ENCODE results near the gene ANXA2.
A peak's percentile ranks its signal among the peaks of the same experiment; 100 is the strongest.

Gene ANXA2

DNA sequence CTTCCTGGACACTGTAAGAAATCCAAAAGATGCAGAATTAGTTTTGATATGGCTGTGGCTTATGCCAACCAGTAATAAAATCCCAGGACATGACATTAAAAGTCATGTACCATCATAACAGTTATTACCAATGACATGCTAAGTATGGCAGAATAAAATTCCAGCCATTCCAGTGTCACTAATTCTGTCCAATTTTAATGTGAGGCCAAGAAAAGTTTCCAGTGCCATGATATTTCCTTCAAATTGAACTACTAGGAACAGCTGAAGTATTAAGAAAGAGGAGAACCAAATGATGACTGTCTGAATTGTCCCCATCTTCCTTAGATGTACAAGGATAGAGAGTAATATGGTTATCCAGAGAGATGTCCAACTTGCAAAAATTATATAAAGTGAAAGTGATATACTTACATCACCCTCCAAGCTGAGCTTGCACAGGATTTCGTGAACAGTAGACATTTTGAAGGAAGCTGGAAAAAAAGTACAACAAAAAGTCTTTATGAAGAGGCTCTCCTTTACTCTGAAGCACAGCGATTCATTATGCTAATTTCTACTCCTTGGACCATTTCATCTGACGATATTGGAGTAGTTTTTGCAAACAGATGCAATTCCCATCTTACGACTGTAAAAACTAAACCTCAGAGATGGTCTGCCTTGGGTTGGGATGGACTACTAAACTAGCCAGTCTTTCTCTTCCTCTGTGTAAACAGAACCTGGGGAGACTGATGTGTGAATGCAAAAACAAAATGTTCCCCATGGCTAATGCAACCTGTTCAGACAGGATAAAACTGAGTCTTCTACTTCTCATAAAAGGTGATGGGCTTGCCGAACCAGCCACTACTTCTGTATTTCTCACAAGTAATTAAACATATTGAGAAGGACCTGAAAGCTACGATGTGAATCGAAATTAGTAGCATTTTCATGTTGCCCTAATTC is 11.9 kb downstream of the ANXA2 start:
- Mint-ChIP-seq H3K27ac (no peak overlapping the region), H3K27me3 (no peaks in the 10 kb centered on the region), H3K4me1 (peaks cover 24% of the 10 kb centered on the region), H3K9me3 (no peaks in the 10 kb centered on the region), H3K4me3 (no peak overlapping the region)
- DNase-seq = no peak
- ATAC-seq = no peak

GRCh38 chr15:60384526-60385126 is 13.2 kb downstream of the ANXA2 start:
- Mint-ChIP-seq H3K27me3 (no peaks in the 10 kb centered on the region), H3K9me3 (no peaks in the 10 kb centered on the region), H3K4me1 (peaks cover 14% of the 10 kb centered on the region), H3K27ac (no peak overlapping the region), H3K4me3 (no peak overlapping the region)
- DNase-seq (no peak), ATAC-seq (no peak)

DNA sequence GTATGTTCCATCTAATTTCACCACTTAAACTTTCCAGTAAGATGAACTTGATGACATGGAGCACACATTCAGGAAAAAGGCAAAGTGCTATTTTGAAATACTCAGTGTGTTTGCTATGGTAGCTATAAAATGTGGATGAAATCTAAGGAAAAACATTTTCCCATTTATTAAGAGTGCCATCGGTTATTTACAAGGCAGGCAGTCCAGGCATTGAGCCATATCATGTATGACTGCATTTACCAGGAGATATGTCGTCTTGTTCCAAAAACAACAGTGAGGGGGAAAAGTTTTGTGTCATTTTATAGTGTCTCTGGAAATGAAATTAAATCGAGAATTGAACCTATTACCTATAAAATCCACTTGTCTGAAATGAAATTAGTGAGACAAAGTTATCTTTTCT is 13.7 kb downstream of the ANXA2 start:
- H3K27ac Mint-ChIP-seq = no peak overlapping the region
- peaks cover 8% of the 10 kb centered on the region for H3K4me1 Mint-ChIP-seq
- DNase-seq (no peak), ATAC-seq (no peak)
- no peaks in the 10 kb centered on the region for H3K27me3 Mint-ChIP-seq
- no peaks in the 10 kb centered on the region for H3K9me3 Mint-ChIP-seq
- H3K4me3 Mint-ChIP-seq = no peak overlapping the region

DNA sequence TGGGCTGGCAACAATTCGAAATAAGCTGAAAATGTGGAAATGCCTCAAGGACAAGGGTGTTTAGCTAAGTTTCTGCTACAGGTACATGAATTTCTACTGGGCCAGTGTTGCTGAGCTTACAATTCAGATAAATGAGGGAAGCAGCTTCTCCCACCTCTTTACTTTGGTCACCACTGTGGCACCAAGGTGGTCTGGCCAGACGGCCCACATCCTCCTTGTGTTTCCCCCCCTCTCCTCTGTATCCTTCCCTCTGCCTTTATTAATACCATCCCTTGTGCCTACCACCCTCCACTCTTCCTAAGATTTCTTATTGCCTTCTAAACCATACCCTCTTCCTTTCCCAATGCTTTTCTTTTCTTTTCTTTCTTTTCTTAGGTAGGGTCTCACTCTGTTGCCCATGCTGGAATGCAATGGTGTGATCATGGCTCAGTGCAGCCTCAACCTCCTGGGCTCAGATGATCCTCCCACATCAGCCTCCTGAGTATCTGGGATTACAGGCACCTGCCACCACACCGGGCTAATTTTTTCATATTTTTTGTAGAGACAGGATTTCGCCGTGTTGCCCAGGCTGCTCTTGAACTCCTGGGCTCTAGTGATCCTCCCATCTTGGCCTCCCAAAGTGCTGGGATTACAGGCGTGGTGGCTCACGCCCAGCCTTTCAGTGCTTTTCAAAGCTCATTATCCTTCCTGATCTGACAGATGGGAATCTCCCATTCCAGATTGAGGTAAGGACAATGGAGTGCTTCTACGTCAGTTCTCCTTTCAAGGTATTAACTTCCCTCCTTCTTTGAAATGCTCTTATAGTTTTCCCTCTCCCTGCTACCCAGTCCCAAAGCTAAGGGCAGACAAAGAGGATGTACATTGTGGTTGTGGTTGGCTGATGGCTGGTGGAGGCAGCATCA is 14.8 kb downstream of the ANXA2 start:
- Mint-ChIP-seq H3K27me3 (no peaks in the 10 kb centered on the region), H3K27ac (no peak overlapping the region), H3K4me3 (no peak overlapping the region), H3K9me3 (no peaks in the 10 kb centered on the region), H3K4me1 (no peaks in the 10 kb centered on the region)
- no peak for ATAC-seq
- DNase-seq = no peak

DNA sequence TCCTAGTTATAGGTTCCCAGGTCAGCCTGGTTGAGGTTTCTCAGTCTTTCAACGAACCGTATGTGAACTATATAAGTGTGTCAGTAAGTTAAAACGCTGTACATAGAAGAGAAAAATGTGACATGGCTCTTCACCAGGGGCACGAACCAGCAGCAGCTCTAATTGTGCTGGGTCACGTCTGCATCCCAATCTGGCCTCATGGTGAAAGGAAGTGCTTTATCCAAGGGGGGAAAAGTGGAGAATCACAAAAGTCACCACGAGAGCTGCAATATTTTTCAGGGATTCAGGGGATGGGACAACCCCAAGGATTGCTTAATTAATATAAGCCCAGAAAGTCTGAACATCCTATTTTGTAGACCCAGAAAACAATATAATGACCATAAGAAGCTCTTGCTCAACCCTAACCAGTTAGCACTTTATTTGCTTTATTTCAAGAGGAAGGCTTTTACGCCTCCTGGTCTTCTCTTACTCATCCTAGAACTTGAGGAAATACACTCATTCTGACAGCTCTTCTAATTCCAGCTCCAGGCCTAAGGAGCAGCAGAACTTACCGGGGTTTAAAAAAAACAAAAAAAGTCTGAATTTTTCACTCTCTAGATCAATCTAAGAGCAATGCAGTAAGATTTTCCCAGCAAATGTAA is 16.5 kb downstream of the ANXA2 start:
- Mint-ChIP-seq H3K4me1 (no peaks in the 10 kb centered on the region), H3K4me3 (no peak overlapping the region), H3K9me3 (no peaks in the 10 kb centered on the region), H3K27me3 (no peaks in the 10 kb centered on the region), H3K27ac (no peak overlapping the region)
- ATAC-seq = no peak
- no peak for DNase-seq

GRCh38 chr15:60379525-60380274 is 18.1 kb downstream of the ANXA2 start:
- no peak overlapping the region for H3K4me3 Mint-ChIP-seq
- DNase-seq (no peak), ATAC-seq (no peak)
- no peaks in the 10 kb centered on the region for H3K27me3 Mint-ChIP-seq
- H3K4me1 Mint-ChIP-seq = no peaks in the 10 kb centered on the region
- H3K9me3 Mint-ChIP-seq = no peaks in the 10 kb centered on the region
- H3K27ac Mint-ChIP-seq = no peak overlapping the region

DNA sequence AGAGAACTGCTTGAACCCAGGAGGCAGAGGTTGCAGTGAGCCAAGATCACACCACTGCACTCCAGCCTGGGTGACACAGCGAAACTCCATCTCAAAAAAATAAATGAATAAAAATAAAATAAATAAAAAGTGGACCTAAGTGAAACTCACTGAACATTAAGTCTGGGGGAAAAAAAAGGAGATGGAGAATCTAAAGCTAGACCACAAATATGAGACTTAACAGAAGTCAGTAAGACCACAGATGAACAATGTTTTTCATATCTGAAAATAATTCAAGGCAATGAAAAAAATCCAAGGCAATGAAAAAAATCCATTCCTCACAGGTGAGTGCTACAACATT is 18.6 kb downstream of the ANXA2 start:
- ATAC-seq (no peak), DNase-seq (no peak)
- no peaks in the 10 kb centered on the region for H3K27me3 Mint-ChIP-seq
- H3K4me3 Mint-ChIP-seq = no peak overlapping the region
- H3K27ac Mint-ChIP-seq = no peak overlapping the region
- H3K4me1 Mint-ChIP-seq = no peaks in the 10 kb centered on the region
- H3K9me3 Mint-ChIP-seq = no peaks in the 10 kb centered on the region

DNA sequence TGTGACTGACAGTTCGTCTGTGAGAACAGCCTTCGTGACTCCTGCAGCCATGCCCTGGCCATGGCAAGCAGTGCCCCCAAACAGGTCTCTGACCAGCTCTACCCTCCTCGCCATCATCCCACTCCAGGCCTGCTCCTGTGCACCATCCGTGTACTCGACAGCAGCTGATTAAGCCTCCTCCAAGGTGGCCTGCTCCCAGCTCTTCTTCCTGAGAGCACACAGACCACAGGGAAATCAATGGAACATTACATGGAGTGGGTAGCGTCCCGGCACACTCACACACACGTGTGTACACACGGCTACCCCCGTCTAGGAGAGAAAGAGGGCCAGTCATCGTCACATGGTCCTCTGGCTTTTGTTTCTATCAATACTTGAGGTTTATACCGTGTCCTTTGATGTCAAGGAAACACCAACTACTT is 21.1 kb downstream of the ANXA2 start:
- ATAC-seq = no peak
- Mint-ChIP-seq H3K27ac (no peak overlapping the region), H3K9me3 (no peaks in the 10 kb centered on the region), H3K27me3 (no peaks in the 10 kb centered on the region), H3K4me3 (no peak overlapping the region), H3K4me1 (peaks cover under 1% of the 10 kb centered on the region)
- no peak for DNase-seq

DNA sequence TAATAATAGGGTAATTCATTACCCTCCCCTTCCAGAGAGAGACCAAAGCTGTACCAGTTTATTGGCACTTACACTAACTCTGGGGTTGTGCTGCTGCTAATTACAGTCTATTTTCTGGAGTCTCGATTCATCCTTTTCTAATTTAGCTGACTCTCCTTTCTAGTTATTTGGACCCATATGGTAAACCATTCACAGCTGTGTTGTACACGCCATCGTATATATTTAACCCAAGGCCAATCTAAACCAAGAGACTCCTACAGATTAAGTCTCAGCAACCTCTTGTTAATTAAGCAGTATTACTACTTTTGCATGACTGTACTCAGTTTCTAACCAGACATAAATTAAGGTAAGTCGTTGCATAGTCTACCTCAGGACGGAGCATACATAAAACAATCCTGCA is 22.5 kb downstream of the ANXA2 start:
- DNase-seq (no peak), ATAC-seq (no peak)
- H3K9me3 Mint-ChIP-seq = no peaks in the 10 kb centered on the region
- H3K27ac Mint-ChIP-seq = no peak overlapping the region
- no peaks in the 10 kb centered on the region for H3K27me3 Mint-ChIP-seq
- H3K4me3 Mint-ChIP-seq = no peak overlapping the region
- H3K4me1 Mint-ChIP-seq = peaks cover 15% of the 10 kb centered on the region

GRCh38 chr15:60374628-60375081 is 23.1 kb downstream of the ANXA2 start:
- H3K27ac Mint-ChIP-seq = no peak overlapping the region
- no peak overlapping the region for H3K4me3 Mint-ChIP-seq
- no peaks in the 10 kb centered on the region for H3K9me3 Mint-ChIP-seq
- ATAC-seq (no peak), DNase-seq (no peak)
- peaks cover 15% of the 10 kb centered on the region for H3K4me1 Mint-ChIP-seq
- no peaks in the 10 kb centered on the region for H3K27me3 Mint-ChIP-seq

GRCh38 chr15:60374209-60374608 is 23.6 kb downstream of the ANXA2 start:
- no peaks in the 10 kb centered on the region for H3K9me3 Mint-ChIP-seq
- H3K4me1 Mint-ChIP-seq = peaks cover 15% of the 10 kb centered on the region
- ATAC-seq (no peak), DNase-seq (no peak)
- H3K27ac Mint-ChIP-seq = no peak overlapping the region
- H3K4me3 Mint-ChIP-seq = no peak overlapping the region
- no peaks in the 10 kb centered on the region for H3K27me3 Mint-ChIP-seq

DNA sequence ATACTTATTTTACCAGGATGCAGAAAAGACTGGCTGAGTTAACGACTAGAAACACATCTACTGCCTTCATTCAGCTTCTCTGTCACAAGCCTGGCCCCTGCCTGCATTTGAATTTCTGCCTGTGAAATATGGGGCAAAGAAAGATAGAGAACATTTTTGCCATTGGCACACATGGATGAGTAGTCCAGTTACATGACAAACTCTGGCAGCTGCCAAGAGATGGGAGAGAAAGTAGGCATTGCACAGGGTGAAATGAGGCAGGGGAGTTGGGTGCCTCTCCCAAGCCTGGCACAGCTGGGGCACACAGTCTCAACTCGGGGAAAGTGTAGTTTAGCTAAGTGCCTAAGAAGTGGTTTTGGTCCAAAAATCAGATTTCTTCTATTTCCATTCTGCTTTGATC is 24.0 kb downstream of the ANXA2 start:
- Mint-ChIP-seq H3K4me3 (no peak overlapping the region), H3K27ac (no peak overlapping the region), H3K9me3 (no peaks in the 10 kb centered on the region), H3K4me1 (peaks cover 15% of the 10 kb centered on the region), H3K27me3 (no peaks in the 10 kb centered on the region)
- ATAC-seq (no peak), DNase-seq (no peak)

DNA sequence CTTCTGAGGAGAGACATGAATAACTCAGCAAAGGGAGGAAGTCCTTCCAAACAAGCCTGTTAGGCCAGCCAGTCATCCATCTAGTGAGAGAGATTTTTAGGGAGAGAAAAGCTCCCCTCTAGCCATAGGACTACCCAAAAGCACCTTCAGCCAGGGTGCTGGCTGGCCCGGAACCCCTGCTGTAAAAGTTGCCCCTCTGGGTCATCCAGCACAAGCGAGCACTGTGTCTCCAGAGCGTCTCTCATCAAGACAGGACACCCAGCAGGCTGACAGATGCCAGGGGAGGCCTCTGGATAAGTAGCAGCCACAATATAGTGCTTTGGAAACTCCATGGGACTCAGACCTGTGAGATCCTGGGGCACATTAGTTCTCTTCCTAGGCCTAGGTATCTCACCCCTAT is 24.5 kb downstream of the ANXA2 start:
- H3K4me1 Mint-ChIP-seq = peaks cover 15% of the 10 kb centered on the region
- H3K4me3 Mint-ChIP-seq = no peak overlapping the region
- H3K27me3 Mint-ChIP-seq = no peaks in the 10 kb centered on the region
- peak overlapping the region in 1 of 2 donors; percentile 36 for H3K27ac Mint-ChIP-seq
- no peak for ATAC-seq
- no peak for DNase-seq
- H3K9me3 Mint-ChIP-seq = no peaks in the 10 kb centered on the region

- H3K9me3 Mint-ChIP-seq = no peaks in the 10 kb centered on the region
- H3K27me3 Mint-ChIP-seq = no peaks in the 10 kb centered on the region
- no peak for ATAC-seq
- no peak for DNase-seq
- H3K27ac Mint-ChIP-seq = no peak overlapping the region
- no peak overlapping the region for H3K4me3 Mint-ChIP-seq
- H3K4me1 Mint-ChIP-seq = peaks cover 15% of the 10 kb centered on the region
Measured at GRCh38 chr15:60372756-60373155, 25.0 kb downstream of the ANXA2 start.

DNA sequence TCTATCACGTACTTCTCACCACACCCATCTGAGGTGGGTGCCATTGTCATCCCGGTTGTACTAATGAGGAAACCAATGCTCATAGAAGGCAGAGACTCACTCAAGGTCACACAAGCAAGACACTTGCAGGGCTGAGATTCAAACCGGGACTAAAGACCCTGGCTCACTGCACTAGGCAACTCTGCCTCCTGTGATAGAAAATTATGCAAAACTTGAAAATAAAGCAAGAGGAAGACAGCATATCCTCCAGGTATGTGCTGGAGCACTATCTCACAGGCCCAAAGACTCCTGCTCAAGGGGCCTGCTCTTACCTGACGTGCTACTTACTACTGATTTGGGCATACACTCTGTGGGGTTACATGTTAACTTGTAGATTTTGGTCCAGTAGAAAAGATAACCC is 25.6 kb downstream of the ANXA2 start:
- Mint-ChIP-seq H3K27me3 (no peaks in the 10 kb centered on the region), H3K9me3 (no peaks in the 10 kb centered on the region), H3K4me3 (no peak overlapping the region), H3K27ac (no peak overlapping the region), H3K4me1 (peaks cover 15% of the 10 kb centered on the region)
- no peak for DNase-seq
- no peak for ATAC-seq

Data from stimulated activated naive CD8-positive, alpha-beta T cell treated with anti-CD3 and anti-CD28 coated beads, Interleukin-15, amount 100 ng/mL, for 72 hours (primary cell).